H1 (cell line): ENCODE results near the gene UBE2H. TPM values are rescaled to one million over a fixed set of nuclear protein-coding genes. Genes with fewer than 3 reads are reported as not detected.

Experiments used
- CTCF ChIA-PET: fragments of 300-600 bp; sonication (Branson Sonifier 250); formaldehyde crosslinking; loops from one replicate; lab custom pipeline; 2021; ENCODE audit not compliant: partially characterized antibody; lab: Charles Lee
- POLR2A ChIA-PET: fragments of 300-600 bp; sonication (Branson Sonifier 250); formaldehyde crosslinking; loops from one replicate; lab custom pipeline; 2021; ENCODE audit warnings: inconsistent platforms; ENCODE audit not compliant: partially characterized antibody; lab: Charles Lee
- DNase-seq, 2 experiments: peaks; one replicate each; pipeline versions ENCODE4 v3.0.0 to v3.0.0-alpha.2; 2010 to 2022; ENCODE audit warnings: low spot score in 2 of 2, low read depth in 1 of 2, mixed read lengths in 1 of 2
- FAIRE-seq: peaks from 2 replicates; lab custom pipeline; 2011; peaks lifted over from hg19 to GRCh38; lab: Jason Lieb, UNC
- H2AFZ ChIP-seq: 2 replicates; pipeline ENCODE4 v1.8.1; 2012; ENCODE audit warnings: low read length, inconsistent platforms
- H2AK5ac ChIP-seq: 2 replicates; pipeline ENCODE4 v1.6.1; 2013; ENCODE audit warnings: low read depth, low read length
- H2BK120ac ChIP-seq: replicated peaks from 2 replicates; pipeline ENCODE3; 2013; ENCODE audit warnings: low read depth, low read length, inconsistent platforms
- H2BK12ac ChIP-seq: 2 replicates; pipeline ENCODE4 v1.6.1; 2013; ENCODE audit warnings: low read depth, low read length
- H2BK15ac ChIP-seq: 2 replicates; pipeline ENCODE4 v1.6.1; 2013; ENCODE audit warnings: low read length
- H2BK20ac ChIP-seq: 2 replicates; pipeline ENCODE4 v1.6.1; 2013; ENCODE audit warnings: low read length
- H2BK5ac ChIP-seq: 2 replicates; pipeline ENCODE4 v1.6.1; 2013; ENCODE audit warnings: low read depth, low read length
- H3K14ac ChIP-seq: 2 replicates; pipeline ENCODE4 v1.6.1; 2013; ENCODE audit warnings: inconsistent platforms; ENCODE audit not compliant: insufficient read length
- H3K18ac ChIP-seq: 2 replicates; pipeline ENCODE4 v1.6.1; 2013; ENCODE audit warnings: low read length; ENCODE audit errors: extremely low read depth
- H3K23ac ChIP-seq: 2 replicates; pipeline ENCODE4 v1.6.1; 2013; ENCODE audit warnings: inconsistent platforms; ENCODE audit not compliant: insufficient read length
- H3K23me2 ChIP-seq: 2 replicates; pipeline ENCODE4 v1.6.1; 2013; ENCODE audit warnings: low read depth, low read length
- H3K27ac ChIP-seq: 2 replicates; pipeline ENCODE4 v1.6.1; 2011; ENCODE audit warnings: low read depth, low read length, inconsistent platforms
- H3K27me3 ChIP-seq, 4 experiments: replicated peaks in 1 of 4; 1 replicate in 1 of 4; 2 replicates in 3 of 4; pipeline versions ENCODE4 v1.6.1 to v1.8.1; 2011 to 2013; ENCODE audit warnings: low read length in 3 of 4, mild to moderate bottlenecking in 3 of 4, inconsistent platforms in 2 of 4, mixed read lengths in 2 of 4, moderate library complexity in 1 of 4; ENCODE audit not compliant: control insufficient read depth in 3 of 4, insufficient read depth in 3 of 4; ENCODE audit errors: extremely low read depth in 1 of 4
- H3K36me3 ChIP-seq, 4 experiments: 2 replicates each; pipeline versions ENCODE4 v1.6.1 to v1.8.1; 2011 to 2013; ENCODE audit warnings: mild to moderate bottlenecking in 4 of 4, low read length in 3 of 4, moderate library complexity in 2 of 4, control low read depth in 1 of 4, inconsistent platforms in 1 of 4; ENCODE audit not compliant: insufficient read depth in 4 of 4, control insufficient read depth in 2 of 4
- H3K4ac ChIP-seq: replicated peaks from 2 replicates; pipeline ENCODE3; 2013; ENCODE audit warnings: low read length, low read depth, mixed read lengths, inconsistent platforms; ENCODE audit not compliant: insufficient read length
- H3K4me1 ChIP-seq, 4 experiments: replicated peaks in 1 of 4; 1 replicate in 1 of 4; 2 replicates in 3 of 4; pipeline versions ENCODE4 v1.6.1 to v1.8.1; 2011 to 2013; ENCODE audit warnings: low read length in 3 of 4, inconsistent platforms in 2 of 4, mixed read lengths in 1 of 4; ENCODE audit not compliant: insufficient read depth in 4 of 4, control insufficient read depth in 3 of 4
- H3K4me2 ChIP-seq, 2 experiments: 2 replicates each; pipeline versions ENCODE4 v1.6.1 to v1.8.1; 2011 to 2013; ENCODE audit warnings: low read depth in 2 of 2, low read length in 2 of 2, control low read depth in 1 of 2, inconsistent platforms in 1 of 2, mild to moderate bottlenecking in 1 of 2; ENCODE audit not compliant: insufficient read depth in 1 of 2
- H3K4me3 ChIP-seq, 4 experiments: fragments of 200-600, 300-600 bp in 1 of 4; sonication (generic), shearing (Covaris generic), sonication (Bioruptor Twin) in 1 of 4; 2 replicates each; pipeline versions ENCODE4 v1.5.1 to v1.8.1; 2011 to 2016; ENCODE audit warnings: low read length in 4 of 4, low read depth in 3 of 4, control low read depth in 2 of 4, inconsistent platforms in 2 of 4, mild to moderate bottlenecking in 2 of 4, mixed read lengths in 1 of 4, moderate library complexity in 1 of 4; ENCODE audit not compliant: insufficient read depth in 2 of 4; ENCODE audit errors: extremely low read depth in 1 of 4
- H3K56ac ChIP-seq: replicated peaks from 2 replicates; pipeline ENCODE3; 2013; ENCODE audit warnings: low read depth, mild to moderate bottlenecking, mixed read lengths, low read length, inconsistent platforms; ENCODE audit not compliant: insufficient read length
- H3K79me1 ChIP-seq: 2 replicates; pipeline ENCODE4 v1.6.1; 2013; ENCODE audit warnings: low read depth, low read length, control low read depth
- H3K79me2 ChIP-seq, 2 experiments: 2 replicates each; pipeline versions ENCODE4 v1.6.1 to v1.8.1; 2012 to 2013; ENCODE audit warnings: low read length in 2 of 2, mild to moderate bottlenecking in 2 of 2, inconsistent platforms in 1 of 2; ENCODE audit not compliant: insufficient read depth in 2 of 2, control insufficient read depth in 1 of 2
- H3K9ac ChIP-seq, 4 experiments: replicated peaks in 1 of 4; 1 replicate in 1 of 4; 2 replicates in 3 of 4; pipeline versions ENCODE4 v1.6.1 to v1.8.1; 2011 to 2013; ENCODE audit warnings: low read depth in 3 of 4, low read length in 3 of 4, control low read depth in 2 of 4, mild to moderate bottlenecking in 2 of 4, moderate library complexity in 2 of 4, inconsistent platforms in 1 of 4; ENCODE audit errors: extremely low read depth in 1 of 4
- H3K9me3 ChIP-seq, 2 experiments: 2 replicates each; pipeline versions ENCODE4 v1.6.1 to v1.8.1; 2012 to 2013; ENCODE audit warnings: mild to moderate bottlenecking in 2 of 2, moderate library complexity in 2 of 2, control low read depth in 1 of 2, inconsistent platforms in 1 of 2, low read depth in 1 of 2, low read length in 1 of 2, mixed read lengths in 1 of 2; ENCODE audit not compliant: insufficient read depth in 2 of 2
- H4K20me1 ChIP-seq, 2 experiments: replicated peaks in 1 of 2; 2 replicates each; pipeline versions ENCODE3 to v1.8.1; 2011 to 2013; ENCODE audit warnings: inconsistent platforms in 2 of 2, low read length in 2 of 2, mild to moderate bottlenecking in 1 of 2; ENCODE audit not compliant: insufficient read depth in 2 of 2, control insufficient read depth in 1 of 2
- H4K5ac ChIP-seq: 2 replicates; pipeline ENCODE4 v1.6.1; 2013; ENCODE audit warnings: low read length, low read depth, mixed read lengths, inconsistent platforms; ENCODE audit not compliant: insufficient read length
- H4K8ac ChIP-seq: 2 replicates; pipeline ENCODE4 v1.8.0; 2013; ENCODE audit warnings: mild to moderate bottlenecking, moderate library complexity, low read length, inconsistent platforms; ENCODE audit not compliant: insufficient read depth; ENCODE audit errors: extremely low read depth
- H4K91ac ChIP-seq: replicated peaks from 2 replicates; pipeline ENCODE3; 2013; ENCODE audit warnings: low read length, mixed read lengths, inconsistent platforms; ENCODE audit not compliant: insufficient read length
- EZH2 ChIP-seq: fragments of 200-600 bp; sonication (generic); IDR thresholded peaks from 2 replicates; pipeline ENCODE4 v1.7.1; 2012; ENCODE audit warnings: low read depth, mild to moderate bottlenecking, moderate library complexity, low read length, inconsistent platforms; ENCODE audit not compliant: severe bottlenecking
- PHF8 ChIP-seq: fragments of 200-600 bp; sonication (generic); conservative IDR thresholded peaks from 2 replicates; pipeline ENCODE4 v1.7.1; 2012; ENCODE audit warnings: low read depth, mild to moderate bottlenecking, inconsistent platforms, low read length, moderate library complexity
- POLR2A ChIP-seq, 2 experiments: IDR thresholded peaks; 1 replicate in 1 of 2; 2 replicates in 1 of 2; pipeline ENCODE4 v1.6.1; 2011; ENCODE audit warnings: low read depth in 2 of 2, low read length in 2 of 2, mild to moderate bottlenecking in 2 of 2; ENCODE audit errors: control extremely low read depth in 1 of 2
- RBBP5 ChIP-seq: IDR thresholded peaks from 2 replicates; pipeline ENCODE4 v1.7.1; 2012; ENCODE audit warnings: low read depth, mild to moderate bottlenecking, inconsistent platforms, low read length, moderate library complexity, borderline replicate concordance
- SP2 ChIP-seq: IDR thresholded peaks from 2 replicates; pipeline ENCODE4 v1.6.1; 2012; ENCODE audit warnings: mild to moderate bottlenecking, low read length, inconsistent platforms
- WGBS, 2 experiments: shearing (Covaris generic) in 1 of 2; methylation state at CpG; one replicate each; pipeline versions ENCODE4 v1.1.6 to v1.1.7; 2013 to 2015; ENCODE audit warnings: low lambda C conversion rate in 2 of 2, mixed read lengths in 2 of 2, inconsistent platforms in 1 of 2, low coverage in 1 of 2, missing lambda C conversion rate in 1 of 2; ENCODE audit not compliant: insufficient replicate concordance in 2 of 2, insufficient coverage in 1 of 2, insufficient read length in 1 of 2; ENCODE audit errors: extremely low coverage in 1 of 2, missing lambda C conversion rate in 1 of 2; 5-methylcytosine and 5-hydroxymethylcytosine counted together
- long read RNA-seq, 2 experiments: library from RNA in 1 of 2; library from capped mRNA in 1 of 2; stranded (forward); transcript quantifications; one replicate each; pipeline ENCODE4 v2.0.0, GENCODE V29; 2021; ENCODE audit warnings: inconsistent platforms in 1 of 2
- polyA minus RNA-seq, 3 experiments: library from RNA; depleted of rRNA, polyadenylated mRNA; stranded (reverse); fragments of >200 nt; gene quantifications; 1 replicate in 2 of 3; 2 replicates in 1 of 3; pipeline ENCODE4 v1.2.3, GENCODE V29; 2011
- polyA plus RNA-seq, 7 experiments: library from polyadenylated mRNA; depleted of rRNA in 3 of 7; stranded (reverse) in 5 of 7; unstranded in 2 of 7; fragments of >200 nt in 5 of 7; fragments of 200-250 nt in 2 of 7; gene quantifications; 1 replicate in 5 of 7; 2 replicates in 1 of 7; 4 replicates in 1 of 7; pipeline versions ENCODE4 v1.2.1 to v1.2.3, GENCODE V29; 2011 to 2013; ENCODE audit warnings: missing spikeins in 2 of 7, mixed read lengths in 2 of 7
- total RNA-seq: library from RNA; stranded (reverse); fragmentation: NEBNext Ultra II Directional; extraction: Animal tissue kit (Norgen Biotek cat#: 25700); gene quantifications from 2 replicates; pipeline ENCODE4 v1.2.1, GENCODE V29; 2021

UBE2H gene
- total RNA-seq = 62.2 and 62.6 TPM in 2 replicates
- polyA plus RNA-seq (2011; rRNA removed) = 29.0 and 30.6 TPM in 2 replicates
- 41.8 TPM for polyA plus RNA-seq (2011; cell fraction: cytosol; rRNA removed)
- 20.7 TPM for polyA plus RNA-seq (2011; cell fraction: nucleus; rRNA removed)
- polyA plus RNA-seq (2012, experiment 1 of 2) = 32.5 to 59.7 TPM (median 39.3 TPM) in 4 replicates
- 7.3 TPM for polyA plus RNA-seq (2012, experiment 2 of 2)
- 43.4 TPM for polyA plus RNA-seq (2013, experiment 1 of 2)
- 48.3 TPM for polyA plus RNA-seq (2013, experiment 2 of 2)
- polyA minus RNA-seq (2011; rRNA and poly(A)+ RNA removed) = 49.8 and 56.0 TPM in 2 replicates
- 52.1 TPM for polyA minus RNA-seq (2011; cell fraction: cytosol; rRNA and poly(A)+ RNA removed)
- polyA minus RNA-seq (2011; cell fraction: nucleus; rRNA and poly(A)+ RNA removed) = 34.3 TPM
- long read RNA-seq, experiment 1, full-length matches to known transcripts = 19 of 53 reads
- long read RNA-seq, experiment 1, partial matches to known transcripts = 1 of 53 reads
- long read RNA-seq, experiment 1, other reads (novel, unspliced or antisense) = 33 of 53 reads
- long read RNA-seq, experiment 2, partial matches to known transcripts = 1 of 12 reads
- long read RNA-seq, experiment 2, other reads (novel, unspliced or antisense) = 11 of 12 reads

DNA sequence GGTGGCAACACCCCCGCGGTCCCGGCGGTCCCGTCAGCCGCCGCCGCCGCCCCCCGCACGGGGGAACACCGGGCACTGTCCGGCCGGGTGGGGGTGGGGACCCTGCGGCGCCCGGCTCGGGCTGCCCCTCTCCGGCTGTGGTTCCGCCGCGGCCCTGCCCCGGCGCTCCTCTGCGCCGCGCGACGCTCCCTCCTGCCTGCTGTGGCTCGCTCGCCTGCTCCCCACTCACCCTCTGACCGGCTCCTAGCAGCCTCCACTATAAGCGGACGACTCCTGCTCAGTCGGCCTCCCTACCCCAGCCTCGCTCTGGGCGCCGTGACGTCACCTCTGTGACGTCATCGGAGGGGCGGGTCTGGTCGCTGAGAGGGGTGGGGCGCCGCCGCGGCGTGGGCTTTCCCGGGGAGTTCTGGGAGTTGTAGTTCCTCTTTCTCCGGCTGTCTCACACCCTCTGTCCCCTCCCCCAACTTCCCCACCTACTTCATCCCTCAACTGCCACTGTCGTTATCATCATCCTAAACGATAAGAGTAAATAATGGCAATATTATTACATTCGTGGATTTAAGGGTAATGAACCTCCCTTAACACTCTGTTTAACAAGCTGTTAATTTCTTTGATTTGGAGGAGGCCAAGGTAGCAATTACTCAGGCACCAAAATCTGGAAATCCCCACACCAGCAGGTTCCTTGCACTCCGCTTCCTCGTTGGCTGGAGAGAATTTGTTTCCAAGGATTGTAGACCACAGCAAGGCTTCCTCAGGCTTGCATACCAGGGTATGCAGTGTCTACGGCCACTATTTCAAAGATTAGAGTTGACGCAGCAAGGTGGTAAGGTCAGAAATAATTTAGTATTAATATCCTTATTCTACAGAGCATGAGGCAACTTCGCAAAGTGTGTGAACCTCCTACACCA lies at the start of gene UBE2H:
Gene UBE2H (minus strand): TSS at position 308 of the 908 bp plus-strand sequence. CDS start 405 bp downstream, outside the sequence.
- ChIA-PET POLR2A (interaction anchor here (0.9 to 1.5 kb wide), 2 partner anchors 10 to 106 kb away, joined by 3 to 5 read pairs; no protein-coding TSS in a partner anchor), CTCF (interaction anchor here (1.6 kb wide), 1 partner anchor 47 kb away, joined by 4 read pairs; no protein-coding TSS in a partner anchor)
- no peak for TF ChIP-seq EZH2
- TF ChIP-seq RBBP5 = peak; percentile 63; the same call in 1 of the 2 replicates
- TF ChIP-seq PHF8 = peak; percentile 68
- TF ChIP-seq POLR2A (IDR thresholded peaks at IDR 0.05; ENCODE audit: control extremely low read depth in 1 of 2, low read depth in 2 of 2, low read length in 2 of 2) = peak in 1 of 2 experiments; percentile 65; a peak in 2 of 3 replicates
- TF ChIP-seq SP2 = no peak

More for the DNA sequence above, at the start of gene UBE2H:
- Histone ChIP-seq H3K23me2 (peaks cover 16% of the 10 kb centered on the region), H3K14ac (no peak within 1 kb of the TSS), H3K4me1 (peaks cover 0 to 4% (median 4%) of the 10 kb centered on the region in 4 experiments; a peak in 4 of 7 replicates), H4K8ac (peak within 1 kb of the TSS; percentile 64), H2AK5ac (no peak within 1 kb of the TSS), H4K5ac (peak within 1 kb of the TSS; percentile 34), H4K20me1 (peaks cover 2 to 3% of the 10 kb centered on the region in 2 experiments), H3K4me3 (peak within 1 kb of the TSS; percentile 70 to 94 (median 83)), H3K56ac (no peak within 1 kb of the TSS), H3K27ac (peak within 1 kb of the TSS; percentile 61), H2BK20ac (peak within 1 kb of the TSS; percentile 51; the same call in 1 of the 2 replicates), H2BK12ac (no peak within 1 kb of the TSS; the same call in 1 of the 2 replicates), H3K9ac (peak within 1 kb of the TSS; percentile 73 to 84 (median 75)), H3K79me2 (peaks cover 13 to 43% of the 10 kb centered on the region in 2 experiments), H4K91ac (no peak within 1 kb of the TSS), H3K36me3 (no peaks in the 10 kb centered on the region), H3K4me2 (peak within 1 kb of the TSS; percentile 93 to 96), H3K18ac (peak within 1 kb of the TSS; percentile 39; the same call in 1 of the 2 replicates), H3K27me3 (no peaks in the 10 kb centered on the region), H2AFZ (peak within 1 kb of the TSS; percentile 78; the same call in 1 of the 2 replicates), H2BK120ac (no peak within 1 kb of the TSS), H3K4ac (no peak within 1 kb of the TSS), H3K23ac (no peak within 1 kb of the TSS), H2BK15ac (no peak within 1 kb of the TSS), H3K79me1 (peaks cover 2% of the 10 kb centered on the region; the same call in 1 of the 2 replicates), H3K9me3 (no peaks in the 10 kb centered on the region), H2BK5ac (peak within 1 kb of the TSS; percentile 38; the same call in 1 of the 2 replicates)
- DNase-seq (peak; percentile 77 to 95), FAIRE-seq (no peak)
- WGBS, 2 experiments = 16% methylated on average over 33 of the region's 58 CpGs; no CpG with 5 or more reads in 1 of the 2 experiments
